Measurements from ENCODE around the gene RAD23A.

DNA sequence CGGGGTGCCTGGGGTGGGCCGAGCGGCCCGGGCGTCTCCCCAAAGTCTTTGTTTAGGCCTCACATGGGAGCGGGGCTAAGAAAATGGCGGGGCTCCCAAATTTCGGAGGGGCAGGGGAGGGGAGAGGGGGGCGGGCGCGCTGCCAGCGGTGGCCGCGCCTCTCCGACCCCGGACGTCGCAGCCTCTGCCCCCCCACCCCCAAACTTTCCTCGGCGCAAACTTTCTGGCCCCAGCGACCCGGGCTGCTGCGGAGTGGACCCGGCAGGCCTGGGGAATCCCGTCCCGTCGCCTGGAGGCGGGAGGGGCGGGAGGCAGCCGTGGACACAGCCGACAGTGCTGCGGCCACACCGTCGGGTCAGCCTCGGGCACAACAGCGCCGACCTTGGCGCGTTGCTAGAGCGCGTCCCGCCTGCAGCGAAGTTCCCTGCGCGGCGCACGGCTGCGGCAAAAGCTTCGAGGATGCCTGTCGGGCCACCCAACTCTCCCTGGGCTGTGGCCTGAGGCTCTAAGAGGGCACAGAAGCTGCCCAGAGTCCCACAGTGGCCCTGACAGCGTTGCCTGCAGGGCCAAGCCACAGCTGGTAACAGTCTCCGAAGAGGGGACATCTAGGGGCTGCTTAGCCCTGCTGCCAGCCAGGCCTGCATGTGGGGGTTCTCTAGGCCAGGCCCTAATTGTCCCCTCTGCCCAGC is 50.9 kb downstream of the RAD23A start:
- TF ChIP-seq, protein P1, sequence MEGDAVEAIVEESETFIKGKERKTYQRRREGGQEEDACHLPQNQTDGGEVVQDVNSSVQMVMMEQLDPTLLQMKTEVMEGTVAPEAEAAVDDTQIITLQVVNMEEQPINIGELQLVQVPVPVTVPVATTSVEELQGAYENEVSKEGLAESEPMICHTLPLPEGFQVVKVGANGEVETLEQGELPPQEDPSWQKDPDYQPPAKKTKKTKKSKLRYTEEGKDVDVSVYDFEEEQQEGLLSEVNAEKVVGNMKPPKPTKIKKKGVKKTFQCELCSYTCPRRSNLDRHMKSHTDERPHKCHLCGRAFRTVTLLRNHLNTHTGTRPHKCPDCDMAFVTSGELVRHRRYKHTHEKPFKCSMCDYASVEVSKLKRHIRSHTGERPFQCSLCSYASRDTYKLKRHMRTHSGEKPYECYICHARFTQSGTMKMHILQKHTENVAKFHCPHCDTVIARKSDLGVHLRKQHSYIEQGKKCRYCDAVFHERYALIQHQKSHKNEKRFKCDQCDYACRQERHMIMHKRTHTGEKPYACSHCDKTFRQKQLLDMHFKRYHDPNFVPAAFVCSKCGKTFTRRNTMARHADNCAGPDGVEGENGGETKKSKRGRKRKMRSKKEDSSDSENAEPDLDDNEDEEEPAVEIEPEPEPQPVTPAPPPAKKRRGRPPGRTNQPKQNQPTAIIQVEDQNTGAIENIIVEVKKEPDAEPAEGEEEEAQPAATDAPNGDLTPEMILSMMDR (conservative IDR thresholded peaks at IDR 0.05 in 1 of 2, IDR thresholded peaks at IDR 0.05 in 1 of 2; ENCODE audit: extremely low read depth in 1 of 2, insufficient read depth in 1 of 2, low read depth in 1 of 2, low read length in 2 of 2): peak in 1 of 2 donors; percentile 17
- TF ChIP-seq EZH2 (IDR thresholded peaks at IDR 0.05; ENCODE audit: borderline replicate concordance, low read length): no peak

Data from mammary epithelial cell (primary cell).